NCI-H1105 treated with DMSO at 0.1 percent for 48 hours (cell line): ENCODE results near the gene PPOX.

Experiments used
- DNase-seq: peaks from one replicate; lab custom pipeline; 2025; lab: John Stamatoyannopoulos, UW

PPOX gene

GRCh38 chr1:161165742-161166668 lies at the start of gene PPOX:
PPOX (plus strand) TSS chr1:161166426; CDS start chr1:161166848, 422 bp downstream.
- DNase-seq, result peak; percentile 99

- DNase-seq, result peak; percentile 82
These were observed 48.3 kb upstream of the PPOX start, which contains the start of the genes NIT1 and PFDN2 for GRCh38 chr1:161117759-161118581. NIT1 (plus strand) TSS chr1:161118105; CDS start chr1:161118177, 72 bp downstream. PFDN2 (minus strand) TSS chr1:161118037; CDS start chr1:161118026, 11 bp downstream.

GRCh38 chr1:161119092-161119903 lies 46.9 kb upstream of the PPOX start:
- no peak for DNase-seq

- no peak for DNase-seq
These were observed 45.1 kb upstream of the PPOX start for GRCh38 chr1:161121042-161121650.

- DNase-seq, result no peak
These were observed 44.4 kb upstream of the PPOX start for GRCh38 chr1:161121834-161122233.

GRCh38 chr1:161122967-161123366 lies 43.3 kb upstream of the PPOX start:
- no peak for DNase-seq

GRCh38 chr1:161127649-161128048 lies 38.6 kb upstream of the PPOX start:
- no peak for DNase-seq

- no peak for DNase-seq
These were observed 37.4 kb upstream of the PPOX start for GRCh38 chr1:161128591-161129420.

GRCh38 chr1:161130266-161130665 lies 36.0 kb upstream of the PPOX start:
- no peak for DNase-seq

- no peak for DNase-seq
These were observed 34.5 kb upstream of the PPOX start for GRCh38 chr1:161131523-161132409.

GRCh38 chr1:161132410-161133219 lies 33.6 kb upstream of the PPOX start, which contains the start of gene DEDD:
DEDD (minus strand) TSS chr1:161132667; CDS start chr1:161124462, 8,205 bp downstream.
- DNase-seq, result peak; percentile 99

GRCh38 chr1:161133220-161133740 lies 32.9 kb upstream of the PPOX start:
- DNase-seq, result no peak

- no peak for DNase-seq
These were observed 28.3 kb upstream of the PPOX start for GRCh38 chr1:161137881-161138280.

- DNase-seq, result no peak
These were observed 27.8 kb upstream of the PPOX start for GRCh38 chr1:161138431-161138830.

- DNase-seq, result peak; percentile 59
These were observed 26.5 kb upstream of the PPOX start for GRCh38 chr1:161139766-161140165.

- DNase-seq, result no peak
These were observed 25.3 kb upstream of the PPOX start for GRCh38 chr1:161140755-161141400.

- DNase-seq, result no peak
These were observed 20.4 kb upstream of the PPOX start for GRCh38 chr1:161145832-161146231.

- no peak for DNase-seq
These were observed 13.1 kb upstream of the PPOX start for GRCh38 chr1:161153176-161153575.
